Right ventricle myocardium inferior (tissue), 1 donor: ENCODE results near the gene FUNDC1. TPM values are rescaled to one million over a fixed set of nuclear protein-coding genes. Genes with fewer than 3 reads are reported as not detected.
"Not testable (repeated sequence)": the region's sequence is repeated elsewhere in the genome, so short reads cannot be mapped to it uniquely, and the experiment has no call there.

Source experiments
- ATAC-seq: fragments of 200-7000 bp; cut with Tn5 transposase; one replicate; pipeline ENCODE4 v1.9.1; 2020; ENCODE audit warnings: mild to moderate bottlenecking, moderate library complexity
- DNase-seq: peaks from one replicate; pipeline ENCODE4 v3.0.0; 2021; ENCODE audit errors: missing footprints
- intact Hi-C: fragments of 100-400 bp; cut with DNase I; formaldehyde crosslinking; loops from one replicate; pipeline ENCODE4 v1.11.0; 2022
- long read RNA-seq: library from polyadenylated mRNA; unstranded; transcript quantifications from one replicate; pipeline ENCODE4 v2.0.0, GENCODE V29; 2021
- total RNA-seq: library from RNA; stranded (reverse); fragmentation: NEBNext Ultra II Directional; extraction: Animal tissue kit (Norgen Biotek cat#: 25700); gene quantifications from one replicate; pipeline ENCODE4 v1.2.1, GENCODE V29; 2021
- donor health status: DM: no; HTN: yes; CAD: no; lungs with severe emphysema.

Gene FUNDC1
- total RNA-seq: 25.7 TPM
- long read RNA-seq, partial matches to known transcripts: 0 of 2 reads
- long read RNA-seq, other reads (novel, unspliced or antisense): 0 of 2 reads

GRCh38 chrX:44542567-44543325 is at the start of gene FUNDC1:
TSS of gene FUNDC1 (minus strand) at chrX:44542859. CDS start at chrX:44542832, 27 bp downstream.
- peak; percentile 97 for DNase-seq
- ATAC-seq: peak; percentile 99
- intact Hi-C loops: no loop called here

- ATAC-seq (no peak), DNase-seq (no peak)
- intact Hi-C loops: no loop called here
Observed at GRCh38 chrX:44585866-44586265, 43.2 kb upstream of the FUNDC1 start.

- ATAC-seq: no peak
- DNase-seq: no peak
- intact Hi-C loops: no loop called here
Observed at GRCh38 chrX:44580466-44580865, 37.8 kb upstream of the FUNDC1 start.

- DNase-seq: no peak
Observed at GRCh38 chrX:44572340-44572938, 29.8 kb upstream of the FUNDC1 start.

GRCh38 chrX:44570522-44570921 is 27.9 kb upstream of the FUNDC1 start:
- intact Hi-C loops: no loop called here
- DNase-seq (no peak), ATAC-seq (no peak)

More at GRCh38 chrX:44572340-44572938, 29.8 kb upstream of the FUNDC1 start:
- no peak for ATAC-seq
- intact Hi-C loops: no loop called here

GRCh38 chrX:44569122-44569521 is 26.5 kb upstream of the FUNDC1 start:
- DNase-seq (no peak), ATAC-seq (peak; percentile 46)
- intact Hi-C loops: no loop called here

- DNase-seq (no peak), ATAC-seq (no peak)
- intact Hi-C loops: no loop called here
Observed at GRCh38 chrX:44568196-44568595, 25.5 kb upstream of the FUNDC1 start.

- DNase-seq, intact Hi-C loops, ATAC-seq: not testable (repeated sequence)
Observed at GRCh38 chrX:44561896-44562295, 19.2 kb upstream of the FUNDC1 start.

GRCh38 chrX:44550563-44550962 is 7.9 kb upstream of the FUNDC1 start:
- no peak for DNase-seq
- ATAC-seq: no peak
- intact Hi-C loops: no loop called here

GRCh38 chrX:44545454-44545853 is 2.8 kb upstream of the FUNDC1 start:
- DNase-seq, intact Hi-C loops, ATAC-seq: not testable (repeated sequence)

GRCh38 chrX:44544036-44544435 is 1.4 kb upstream of the FUNDC1 start:
- ATAC-seq: no peak
- DNase-seq: no peak
- intact Hi-C loops: no loop called here

- ATAC-seq: no peak
- no peak for DNase-seq
- intact Hi-C loops: no loop called here
Observed at GRCh38 chrX:44536198-44536597, 6.5 kb downstream of the FUNDC1 start.

GRCh38 chrX:44529310-44529709 is 13.3 kb downstream of the FUNDC1 start:
- ATAC-seq: no peak
- no peak for DNase-seq
- intact Hi-C loops: no loop called here

GRCh38 chrX:44514272-44514671 is 28.4 kb downstream of the FUNDC1 start:
- ATAC-seq (no peak), DNase-seq (no peak)
- intact Hi-C loops: no loop called here

- intact Hi-C loops: no loop called here
- DNase-seq (no peak), ATAC-seq (no peak)
Observed at GRCh38 chrX:44507292-44507691, 35.4 kb downstream of the FUNDC1 start.

- intact Hi-C loops: no loop called here
- no peak for ATAC-seq
- no peak for DNase-seq
Observed at GRCh38 chrX:44506678-44507077, 36.0 kb downstream of the FUNDC1 start.

- DNase-seq (no peak), ATAC-seq (no peak)
- intact Hi-C loops: no loop called here
Observed at GRCh38 chrX:44503560-44503959, 39.1 kb downstream of the FUNDC1 start.

GRCh38 chrX:44495091-44495490 is 47.6 kb downstream of the FUNDC1 start:
- ATAC-seq (no peak), DNase-seq (no peak)
- intact Hi-C loops: no loop called here

- intact Hi-C loops: no loop called here
- DNase-seq (no peak), ATAC-seq (no peak)
Observed at GRCh38 chrX:44494357-44494756, 48.3 kb downstream of the FUNDC1 start.

GRCh38 chrX:44489515-44489914 is 53.1 kb downstream of the FUNDC1 start:
- DNase-seq (no peak), ATAC-seq (no peak)
- intact Hi-C loops: no loop called here
